Left renal cortex interstitium (tissue), 4 donors: Measurements from ENCODE around the gene RNF115. TPM values are rescaled to one million over a fixed set of nuclear protein-coding genes. Genes with fewer than 3 reads are reported as not detected.
"Not testable (repeated sequence)": the region's sequence is repeated elsewhere in the genome, so short reads cannot be mapped to it uniquely, and the experiment has no call there.

Experiments
- DNase-seq, 4 donors: peaks; one replicate each; pipeline ENCODE4 v3.0.0-alpha.2; 2013; ENCODE audit warnings: low read depth in 4 of 4, low spot score in 2 of 4, missing footprints in 1 of 4
- polyA plus RNA-seq, 4 donors: library from polyadenylated mRNA; unstranded; fragments of 120-200 nt; gene quantifications; one replicate each; pipeline ENCODE4 v1.2.1, GENCODE V29; 2013; ENCODE audit not compliant: insufficient read length in 4 of 4

The RNF115 gene
- 10 to 100 TPM; 12.4 to 23.6 (median 17.0) TPM for polyA plus RNA-seq

DNA sequence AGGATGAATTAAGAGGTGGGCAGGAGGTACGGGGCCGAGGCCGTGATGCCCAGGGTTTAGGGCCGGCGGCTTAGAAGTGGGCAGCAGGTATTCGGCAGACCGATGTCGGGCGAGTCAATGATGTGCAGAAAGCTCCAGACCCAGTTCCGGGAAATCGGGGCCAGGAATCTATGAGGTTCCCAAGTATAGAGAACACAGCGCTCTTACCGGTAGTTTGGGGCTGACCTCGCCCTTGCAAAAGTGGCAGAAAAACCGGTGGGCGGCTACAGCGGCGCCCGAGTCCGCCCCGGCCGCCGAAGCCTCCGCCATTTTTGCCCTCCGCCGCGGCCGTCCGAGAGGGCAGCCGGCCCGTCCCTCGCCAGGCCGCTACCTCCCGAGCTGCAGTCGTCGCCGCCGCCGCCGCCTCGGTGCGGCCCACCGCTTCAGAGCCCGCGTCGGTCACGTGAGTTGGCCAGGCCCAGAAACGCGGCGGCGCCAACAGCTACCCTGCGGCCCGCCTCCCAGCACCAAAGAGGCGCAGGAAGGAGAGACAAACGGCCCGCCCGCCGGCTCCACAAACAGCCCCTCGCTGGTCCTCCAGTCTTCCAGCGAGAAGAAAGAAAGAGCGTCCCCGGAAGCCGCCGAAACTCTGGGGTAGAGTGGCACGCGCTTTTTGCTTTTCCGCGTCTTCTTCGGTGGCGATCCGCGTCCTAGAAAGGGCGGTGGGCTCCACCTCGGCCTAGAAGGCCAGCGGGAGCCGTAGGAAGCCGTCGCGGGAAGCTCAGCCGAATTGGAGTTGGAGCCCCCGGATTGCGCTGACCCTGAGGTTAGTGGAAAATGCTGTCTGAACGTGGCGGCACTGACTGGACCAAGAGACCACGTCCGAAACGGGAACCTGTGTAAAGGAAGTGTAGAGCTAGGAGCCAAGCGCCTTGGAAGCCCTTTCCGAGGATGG is at the start of gene RNF115, which contains the start of gene POLR3C:
TSS of gene RNF115 (minus strand) at position 531 of the 934 bp plus-strand sequence. CDS start at position 309, 222 bp downstream.
TSS of gene POLR3C (plus strand) at position 636 of the 934 bp plus-strand sequence. CDS start 1,577 bp downstream, outside the sequence.
- DNase-seq: peak; percentile 63 to 83 (median 71)

DNA sequence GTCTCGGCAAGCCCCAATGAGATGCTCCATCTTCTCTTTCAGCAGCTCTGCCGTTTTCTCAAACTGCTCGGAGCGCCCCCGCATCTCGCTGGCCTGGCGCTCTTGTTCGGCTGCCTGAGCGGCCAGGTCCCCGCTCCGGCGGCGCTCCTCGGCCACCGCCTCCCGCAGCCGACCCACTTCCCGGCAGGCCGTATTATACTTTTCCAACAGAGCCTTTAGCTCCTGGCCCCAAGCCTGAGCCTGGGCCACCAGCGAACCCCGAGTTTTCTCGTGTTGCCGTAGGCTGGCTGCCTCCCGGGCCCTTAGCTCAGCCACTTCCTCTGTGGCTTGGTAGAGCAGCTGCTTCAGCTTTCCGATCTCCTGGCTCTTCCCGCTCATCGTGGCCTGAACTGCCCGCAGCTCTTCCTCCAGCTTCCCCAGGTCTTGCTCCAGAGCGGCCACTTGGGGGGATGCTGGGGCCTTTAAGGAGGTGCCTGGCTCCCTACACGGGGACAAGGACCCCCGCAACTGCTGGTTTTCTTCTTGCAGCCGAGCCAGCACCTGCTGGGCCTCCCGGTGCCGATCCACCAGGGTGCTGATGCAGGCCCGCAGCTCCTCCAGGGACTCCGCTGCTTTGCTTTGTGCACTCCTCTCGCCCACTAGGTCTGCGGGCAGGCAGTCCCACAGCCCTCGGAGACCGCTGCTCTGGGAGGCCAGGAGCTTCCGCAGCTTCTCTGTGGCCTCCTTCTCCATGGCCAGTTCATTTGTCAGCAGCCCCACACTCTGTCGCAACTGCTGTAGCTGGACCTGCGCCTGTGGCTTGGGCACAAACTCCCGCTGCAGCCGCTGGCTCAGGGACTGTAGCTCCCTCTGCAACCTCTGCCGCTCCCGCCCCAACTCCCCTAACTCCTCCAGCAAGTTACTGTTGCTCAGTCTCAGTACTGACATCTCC is 48.4 kb upstream of the RNF115 start:
- peak in 3 of 4 donors; percentile 39 to 60 (median 48) for DNase-seq

- no peak for DNase-seq
Measured at GRCh38 chr1:145868232-145868631, 44.3 kb upstream of the RNF115 start.

DNA sequence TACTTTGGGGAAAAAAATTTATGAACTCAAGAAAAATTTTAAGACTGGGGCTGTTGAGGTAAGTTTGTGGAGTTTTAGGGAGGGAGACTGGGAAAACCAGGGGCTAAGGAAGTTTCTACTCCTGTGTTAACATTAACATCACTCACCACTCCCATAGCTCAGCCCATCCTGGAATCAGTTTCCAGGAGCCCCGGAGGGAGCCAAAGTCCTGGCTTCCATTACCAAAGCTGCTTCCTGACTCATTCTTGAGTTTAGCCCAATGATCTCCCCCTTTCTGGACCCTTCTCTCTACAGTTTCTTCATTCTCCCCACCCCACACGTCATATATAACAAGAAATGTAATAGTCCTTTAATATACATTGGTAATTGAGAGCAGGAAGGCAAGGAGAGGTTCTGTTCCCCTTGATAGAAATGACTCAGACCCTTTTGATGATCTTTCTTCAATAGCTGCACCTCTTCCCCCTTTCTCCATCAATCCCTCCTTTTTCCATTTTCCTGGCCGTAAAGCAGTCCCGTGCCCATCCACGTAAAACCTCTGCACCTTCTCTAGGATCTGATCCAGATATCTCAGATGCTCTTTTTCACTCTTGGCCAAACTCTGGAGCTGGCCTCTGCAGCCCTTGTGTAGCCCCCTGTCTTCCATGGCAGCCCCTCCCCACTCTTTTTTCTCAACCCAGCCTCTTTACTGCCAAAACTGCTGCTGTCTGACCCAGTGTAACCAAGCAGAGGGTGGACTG is 39.6 kb upstream of the RNF115 start:
- no peak for DNase-seq

DNA sequence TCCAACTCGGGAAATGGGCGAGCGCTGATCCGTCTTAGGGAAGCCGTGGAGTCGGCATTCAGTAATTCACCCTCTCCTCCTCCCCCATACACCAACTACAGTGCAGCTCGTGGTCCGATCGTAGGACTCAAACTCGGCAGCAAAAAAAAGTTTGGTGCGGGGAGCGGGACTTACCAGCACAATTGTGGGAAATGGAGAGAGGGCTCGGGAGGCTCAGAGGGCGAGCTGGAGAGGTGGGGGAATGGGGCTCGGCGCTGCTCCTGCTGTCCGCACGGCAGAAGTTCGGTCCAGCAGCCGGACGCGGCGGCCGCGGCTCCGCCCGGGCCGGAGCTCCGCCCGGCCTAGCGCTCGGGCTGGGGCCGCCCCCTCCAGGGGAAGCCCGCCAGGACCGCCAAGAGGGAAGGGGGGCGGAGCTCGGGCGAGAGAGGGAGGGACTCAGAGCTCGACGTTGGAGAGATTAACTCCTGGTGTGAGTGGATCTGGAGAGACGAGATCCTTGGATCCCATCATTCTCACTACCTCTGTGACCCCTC is 35.7 kb upstream of the RNF115 start:
- DNase-seq: peak; percentile 67 to 90 (median 83)

- peak in 3 of 4 donors; percentile 79 to 90 (median 89) for DNase-seq
Measured at GRCh38 chr1:145858901-145859490, 35.1 kb upstream of the RNF115 start, which contains the start of gene PIAS3. TSS of gene PIAS3 (minus strand) at chr1:145859081. CDS start at chr1:145858990, 91 bp downstream.

- peak in 1 of 4 donors; percentile 13 for DNase-seq
Measured at GRCh38 chr1:145858238-145858900, 34.5 kb upstream of the RNF115 start.

DNA sequence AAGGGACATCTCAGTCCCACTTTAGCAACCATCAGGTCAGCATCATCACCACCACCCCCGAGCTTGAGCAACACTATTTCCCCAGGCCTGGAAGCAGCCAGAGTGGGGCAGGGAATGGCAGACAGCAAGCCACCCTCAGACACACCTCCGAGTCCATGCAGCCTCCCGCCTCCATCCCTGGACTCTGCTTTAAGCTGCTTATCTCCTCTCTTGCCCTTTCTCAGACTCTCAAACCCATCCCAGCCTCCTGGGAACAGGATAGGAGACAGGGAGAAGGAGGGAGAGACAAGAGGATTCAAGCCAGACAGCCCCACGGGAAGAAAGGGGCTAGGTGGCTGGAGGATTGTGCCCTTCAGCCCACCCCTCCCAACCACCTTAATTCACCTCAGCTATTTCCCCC is 33.3 kb upstream of the RNF115 start:
- DNase-seq: no peak

DNA sequence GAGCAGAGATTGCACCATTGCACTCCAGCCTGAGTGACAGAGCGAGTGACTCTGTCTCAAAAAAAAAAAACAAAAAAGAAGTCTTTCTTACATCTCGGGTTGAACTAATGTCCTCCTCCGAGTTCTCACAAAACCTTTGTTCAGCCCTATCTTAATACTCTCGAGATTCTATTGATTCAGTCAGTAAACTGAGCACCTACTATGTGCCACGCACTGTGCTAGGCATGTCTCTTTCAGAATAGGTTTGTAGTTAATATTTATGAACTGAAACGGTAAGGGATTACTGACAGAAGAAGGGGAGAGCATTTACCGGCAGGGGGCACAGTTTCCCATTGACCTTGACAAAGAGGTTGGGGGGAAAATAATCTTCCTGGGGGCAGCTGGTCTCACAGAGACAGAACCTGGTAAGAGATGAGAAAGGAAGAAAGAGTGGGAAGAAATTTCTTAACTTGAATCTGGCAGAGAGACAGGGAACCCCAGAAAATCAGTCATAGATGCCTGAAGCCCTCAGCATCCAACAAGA is 31.6 kb upstream of the RNF115 start:
- DNase-seq: no peak

- no peak for DNase-seq
Measured at GRCh38 chr1:145849356-145850160, 25.7 kb upstream of the RNF115 start.

DNA sequence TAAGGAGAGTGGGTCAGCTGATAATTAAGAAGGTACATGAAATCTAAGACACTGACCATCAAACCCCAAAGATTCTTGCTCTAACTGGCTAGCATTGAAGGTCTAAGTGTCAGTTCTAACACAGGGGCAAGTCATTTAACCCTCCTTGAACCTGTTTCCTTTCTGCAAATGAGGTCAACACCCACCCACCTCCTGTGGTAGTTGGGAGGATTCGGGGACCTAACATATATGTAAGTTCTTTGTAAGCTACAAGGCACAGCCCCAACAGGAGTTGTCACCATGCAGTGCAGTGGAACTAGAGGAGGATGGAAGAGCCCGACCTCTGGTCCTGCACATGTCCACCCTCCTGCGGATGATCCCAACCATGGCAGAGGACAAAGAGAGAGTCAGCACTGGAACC is 23.9 kb upstream of the RNF115 start:
- DNase-seq: no peak

GRCh38 chr1:145846201-145846612 is 22.3 kb upstream of the RNF115 start:
- peak in 1 of 4 donors; percentile 19 for DNase-seq

- peak in 3 of 4 donors; percentile 65 to 70 (median 68) for DNase-seq
Measured at GRCh38 chr1:145845514-145846161, 21.7 kb upstream of the RNF115 start, which contains the start of gene NUDT17. TSS of gene NUDT17 (plus strand) at chr1:145845630. CDS start at chr1:145845641, 11 bp downstream.

- DNase-seq: no peak
Measured at GRCh38 chr1:145845144-145845513, 21.2 kb upstream of the RNF115 start.

GRCh38 chr1:145843031-145843430 is 19.1 kb upstream of the RNF115 start:
- no peak for DNase-seq

- no peak for DNase-seq
Measured at GRCh38 chr1:145837656-145838055, 13.8 kb upstream of the RNF115 start.

DNA sequence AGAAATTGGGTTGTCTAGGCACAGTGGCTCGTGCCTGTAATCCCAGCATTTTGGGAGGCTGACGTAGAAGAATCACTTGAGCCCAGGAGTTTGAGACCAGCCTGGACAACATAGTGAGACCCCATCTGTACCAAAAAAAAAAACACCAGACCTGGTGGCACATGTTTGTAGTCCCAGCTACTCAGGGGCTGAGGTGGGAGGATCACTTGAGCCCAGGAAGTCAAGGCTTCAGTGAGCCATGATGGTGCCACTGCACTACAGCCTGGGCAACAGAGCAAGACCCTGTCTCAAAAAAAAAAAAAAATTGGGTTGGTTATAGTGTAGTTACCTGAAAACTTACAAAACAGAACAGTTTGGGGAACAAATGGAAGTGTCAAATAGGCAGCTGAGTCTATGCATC is 6.9 kb upstream of the RNF115 start:
- DNase-seq: not testable (repeated sequence)
